ENCODE measurements around the gene FLYWCH2.
"Not testable (repeated sequence)": the region's sequence is repeated elsewhere in the genome, so short reads cannot be mapped to it uniquely, and the experiment has no call there.

The FLYWCH2 gene

DNA sequence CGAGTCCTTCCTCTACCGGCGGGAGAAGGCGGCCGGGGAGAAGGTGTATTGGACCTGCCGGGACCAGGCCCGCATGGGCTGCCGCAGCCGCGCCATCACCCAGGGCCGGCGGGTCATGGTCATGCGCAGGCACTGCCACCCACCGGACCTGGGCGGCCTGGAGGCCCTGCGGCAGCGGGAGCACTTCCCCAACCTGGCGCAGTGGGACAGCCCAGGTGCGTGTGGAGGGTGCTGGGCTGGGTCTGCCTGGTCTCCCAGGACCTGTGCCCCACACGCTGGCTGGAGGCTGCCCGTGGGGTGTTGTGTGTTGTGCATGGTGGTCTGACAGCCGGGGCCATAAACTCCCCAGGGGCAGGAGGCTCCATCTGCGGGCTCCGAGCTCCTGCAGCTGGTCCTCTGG lies 54.2 kb downstream of the FLYWCH2 start:
- DNase-seq (ENCODE audit: low read depth in 2 of 2) = no peak

DNA sequence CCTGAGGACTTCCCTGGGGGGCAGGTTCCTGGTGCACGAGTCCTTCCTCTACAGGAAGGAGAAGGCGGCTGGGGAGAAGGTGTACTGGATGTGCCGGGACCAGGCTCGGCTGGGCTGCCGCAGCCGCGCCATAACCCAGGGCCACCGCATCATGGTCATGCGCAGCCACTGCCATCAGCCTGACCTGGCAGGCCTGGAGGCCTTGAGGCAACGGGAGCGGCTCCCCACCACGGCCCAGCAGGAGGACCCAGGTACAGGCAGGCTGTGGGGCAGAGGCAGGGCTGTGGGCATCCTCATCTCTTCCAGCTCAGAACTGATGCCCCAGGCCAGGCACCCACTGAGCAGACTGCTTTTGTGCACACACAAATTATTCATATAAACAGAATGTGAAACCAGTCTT lies 55.2 kb downstream of the FLYWCH2 start:
- no peak for DNase-seq (ENCODE audit: low read depth in 2 of 2)

DNA sequence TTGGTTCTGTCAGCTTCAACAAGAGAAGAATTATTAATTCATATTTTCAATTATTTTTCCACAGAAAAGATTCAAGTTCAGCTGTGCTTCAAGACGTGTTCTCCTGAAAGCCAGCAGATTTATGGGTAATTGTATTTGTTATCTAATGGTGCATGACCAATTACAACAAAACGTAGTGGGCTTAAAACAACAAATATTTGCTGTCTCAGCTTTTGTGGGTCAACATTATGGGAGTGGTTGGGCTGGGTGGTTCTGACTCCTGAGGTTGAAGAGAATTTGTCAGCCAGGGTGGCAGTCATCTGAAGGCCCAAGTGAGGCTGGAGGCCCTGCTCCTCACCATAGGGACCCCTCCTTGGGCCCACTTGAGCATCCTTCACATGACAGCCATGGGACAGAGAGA lies 57.0 kb downstream of the FLYWCH2 start:
- DNase-seq (ENCODE audit: low read depth in 2 of 2) = no peak

DNA sequence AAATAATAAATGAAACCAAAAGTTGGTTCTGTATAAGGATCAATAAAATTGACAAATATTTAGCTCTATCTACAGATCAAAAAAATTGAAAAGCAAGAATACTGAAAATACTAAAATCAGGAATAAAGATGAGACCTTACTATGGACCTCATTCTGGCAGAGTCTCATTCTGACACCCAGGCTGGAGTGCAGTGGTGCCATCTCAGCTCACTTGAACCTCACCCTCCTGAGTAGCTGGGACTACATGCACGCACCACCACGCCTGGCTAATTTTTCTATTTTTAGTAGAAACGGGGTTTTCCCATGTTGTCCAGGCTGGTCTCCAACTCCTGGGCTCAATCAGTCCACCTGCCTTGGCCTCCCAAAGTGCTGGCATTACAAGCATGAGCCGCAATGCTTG lies 59.0 kb downstream of the FLYWCH2 start:
- no peak for DNase-seq (ENCODE audit: low read depth in 2 of 2)

DNA sequence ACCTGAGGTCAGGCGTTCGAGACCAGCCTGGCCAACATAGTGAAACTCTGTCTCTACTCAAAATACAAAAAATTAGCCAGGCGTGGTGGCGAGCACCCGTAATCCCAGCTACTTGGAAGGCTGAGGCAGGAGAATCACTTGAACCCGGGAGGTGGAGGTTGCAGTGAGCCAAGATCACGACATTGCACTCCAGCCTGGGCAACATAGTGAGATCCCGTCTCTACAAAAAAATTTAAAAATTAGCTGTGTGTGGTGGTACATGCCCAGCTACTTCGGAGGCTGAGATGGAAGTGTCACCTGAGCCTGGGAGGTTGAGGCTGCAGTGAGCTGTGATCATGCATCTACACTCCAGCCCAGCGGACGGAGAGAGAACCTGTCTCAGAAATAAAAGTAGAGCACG lies 60.7 kb downstream of the FLYWCH2 start:
- DNase-seq (ENCODE audit: low read depth in 2 of 2) = not testable (repeated sequence)

GRCh38 chr16:2946649-2947048 lies 63.6 kb downstream of the FLYWCH2 start:
- DNase-seq (ENCODE audit: low read depth in 2 of 2) = no peak
